Omental fat pad (tissue), 4 donors: ENCODE results near the gene KRTAP13-2. TPM values are rescaled to one million over a fixed set of nuclear protein-coding genes. Genes with fewer than 3 reads are reported as not detected.
A peak's percentile ranks its signal among the peaks of the same experiment; 100 is the strongest.

ENCODE experiments used
- ATAC-seq: fragments of 150-250 bp; one replicate; pipeline ENCODE4 v1.9.1; 2016; ENCODE audit warnings: mild to moderate bottlenecking, moderate library complexity; ENCODE audit not compliant: low FRiP score
- DNase-seq: peaks from one replicate; pipeline ENCODE4 v3.0.0-alpha.2; 2019; ENCODE audit warnings: low spot score
- CTCF ChIP-seq, 3 donors: fragments of 450-650 bp; IDR thresholded peaks; one replicate each; pipeline ENCODE4 v1.5.1; 2016 to 2017; ENCODE audit warnings: antibody characterized with exemption in 3 of 3, mild to moderate bottlenecking in 3 of 3, moderate library complexity in 2 of 3
- total RNA-seq, 4 donors: library from RNA; depleted of rRNA; stranded (reverse); fragments of >200 nt; gene quantifications; one replicate each; pipeline ENCODE4 v1.1.0, GENCODE V29; 2016

Gene KRTAP13-2
- total RNA-seq, 4 donors from 2014 or later: not detected

DNA sequence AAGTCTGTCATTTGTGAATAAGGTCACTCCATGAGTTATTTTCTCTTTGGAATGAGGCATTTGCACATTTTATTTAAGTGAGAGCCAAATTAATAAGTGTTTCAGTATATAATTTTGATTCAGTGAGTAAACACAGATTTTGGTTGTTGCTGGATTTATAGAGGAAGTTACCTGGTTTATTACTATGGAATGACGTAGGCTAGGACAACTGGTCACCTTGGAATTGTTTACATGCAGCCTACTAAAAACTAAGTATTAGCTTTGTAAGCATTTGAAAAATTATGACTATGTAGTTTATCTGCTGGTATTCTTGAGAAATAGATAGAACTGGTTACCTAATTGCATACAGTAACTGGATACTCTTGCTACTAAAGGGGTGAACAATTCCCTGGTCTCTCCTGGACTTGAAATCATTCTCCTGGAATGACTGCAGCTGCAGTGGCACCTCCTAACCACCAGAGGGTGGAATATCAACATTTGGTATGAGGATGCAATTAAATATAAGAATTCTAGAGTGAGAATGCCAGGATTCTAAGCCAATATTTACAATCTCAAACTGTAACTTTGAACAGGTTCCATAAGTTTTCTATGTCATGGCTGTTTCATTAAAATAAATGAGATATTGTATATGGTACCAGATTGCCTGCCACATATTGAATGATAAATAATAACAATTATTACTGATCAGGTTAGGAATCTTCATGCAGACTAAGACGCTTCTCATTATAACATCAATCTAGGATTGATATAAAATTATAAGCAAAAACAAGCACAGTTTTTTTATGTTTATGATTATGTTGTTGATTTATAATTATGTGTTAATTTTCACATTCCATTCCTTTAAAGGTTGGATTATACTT is 31.1 kb downstream of the KRTAP13-2 start:
- peak in 1 of 3 donors; percentile 46 for TF ChIP-seq CTCF (IDR thresholded peaks at IDR 0.05)

GRCh38 chr21:30338717-30339116 is 33.4 kb downstream of the KRTAP13-2 start:
- ATAC-seq: no peak
- no peak for DNase-seq
- no peak for TF ChIP-seq CTCF (IDR thresholded peaks at IDR 0.05)

More for the DNA sequence above, 31.1 kb downstream of the KRTAP13-2 start:
- ATAC-seq (no peak), DNase-seq (peak; percentile 26)

- ATAC-seq: no peak
- TF ChIP-seq CTCF (IDR thresholded peaks at IDR 0.05): no peak
- DNase-seq: no peak
Measured at GRCh38 chr21:30337772-30338171, 34.3 kb downstream of the KRTAP13-2 start.

DNA sequence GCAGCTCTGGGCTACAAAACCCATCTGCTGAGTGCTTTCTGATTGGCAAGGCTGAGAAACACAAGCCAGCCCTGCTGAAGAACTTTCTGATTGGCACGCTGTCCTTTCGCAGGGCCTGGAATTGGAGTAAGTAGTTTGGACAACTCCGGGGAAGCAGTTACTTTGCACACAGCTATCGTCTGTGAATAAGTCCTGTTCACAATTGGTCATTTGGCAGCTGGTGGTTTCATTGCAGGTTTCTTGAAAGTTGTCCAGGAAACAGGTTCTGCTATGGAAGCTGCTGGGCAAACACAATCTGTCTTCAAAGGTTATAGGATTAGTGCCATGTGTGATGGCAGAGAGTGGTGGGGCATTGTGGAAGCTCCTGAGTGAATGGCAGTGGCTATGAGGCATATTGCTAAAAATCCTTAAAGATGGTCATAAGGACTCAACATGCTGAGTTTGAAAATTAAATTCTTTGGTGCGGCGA is 34.8 kb downstream of the KRTAP13-2 start, which contains the start of gene KRTAP27-1:
Gene KRTAP27-1, minus strand, starts transcription at position 419 of the 469 bp plus-strand sequence. Its CDS starts 26 bp downstream, at position 393.
- ATAC-seq (no peak), DNase-seq (no peak)
- no peak for TF ChIP-seq CTCF (IDR thresholded peaks at IDR 0.05)

DNA sequence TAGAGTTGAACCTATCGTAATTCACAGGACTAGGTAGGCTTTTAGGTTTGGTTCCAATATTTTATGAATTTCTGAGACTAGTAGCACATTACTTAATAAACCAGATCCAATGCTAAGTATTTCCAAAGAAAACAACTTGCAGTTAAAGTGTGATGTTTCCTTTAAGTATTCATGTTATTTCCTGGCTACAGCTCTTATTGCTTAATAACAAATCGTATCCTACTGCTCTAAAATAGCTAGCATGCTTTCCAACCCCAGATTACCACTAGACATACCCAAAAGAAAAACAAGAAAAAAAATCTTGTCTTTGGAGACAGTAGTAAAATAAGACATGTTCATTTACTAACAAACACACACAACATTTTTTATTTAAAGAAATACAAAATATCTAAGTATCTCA is 35.5 kb downstream of the KRTAP13-2 start:
- DNase-seq (no peak), ATAC-seq (no peak)
- TF ChIP-seq CTCF (IDR thresholded peaks at IDR 0.05): no peak

DNA sequence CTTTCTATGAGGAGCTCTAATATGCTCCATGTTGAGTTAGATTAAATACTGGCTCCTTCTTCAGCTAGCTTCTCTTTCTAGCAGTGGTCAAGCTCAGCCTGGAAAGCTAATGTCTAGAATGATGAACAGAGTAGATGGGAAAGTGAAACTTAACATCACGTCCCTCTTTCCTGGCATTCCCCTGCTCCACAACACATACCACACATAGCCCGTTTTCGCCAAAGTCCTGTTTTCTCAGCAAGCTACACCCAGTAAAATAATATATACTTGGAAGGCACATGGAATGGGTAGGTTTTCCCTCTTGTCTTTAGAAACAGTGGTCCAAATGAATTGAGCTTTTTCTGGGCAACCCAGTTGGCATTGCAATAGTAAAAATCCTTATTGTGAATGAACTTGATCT is 38.3 kb downstream of the KRTAP13-2 start:
- no peak for DNase-seq
- TF ChIP-seq CTCF (IDR thresholded peaks at IDR 0.05): no peak
- no peak for ATAC-seq

GRCh38 chr21:30332681-30333080 is 39.4 kb downstream of the KRTAP13-2 start:
- ATAC-seq: no peak
- DNase-seq: no peak
- no peak for TF ChIP-seq CTCF (IDR thresholded peaks at IDR 0.05)
